CD14-positive monocyte (primary cell): ENCODE results near the gene SLC22A17. TPM values are rescaled to one million over a fixed set of nuclear protein-coding genes. Genes with fewer than 3 reads are reported as not detected.

Experiments used
- DNase-seq, 3 donors: peaks; one replicate each; pipeline ENCODE4 v3.0.0-alpha.2; 2011 to 2022
- H2AFZ ChIP-seq: 2 replicates; pipeline ENCODE4 v1.6.0; 2012; ENCODE audit warnings: mild to moderate bottlenecking, low read depth, low read length, inconsistent platforms; ENCODE audit not compliant: insufficient read depth, poor library complexity, severe bottlenecking
- H3K27ac ChIP-seq, 2 donors: 1 replicate in 1 of 2; 2 replicates in 1 of 2; pipeline ENCODE4 v1.5.1; 2012 to 2013; ENCODE audit warnings: low read length in 2 of 2, control low read depth in 1 of 2, inconsistent platforms in 1 of 2, low read depth in 1 of 2, mild to moderate bottlenecking in 1 of 2
- H3K27me3 ChIP-seq, 2 donors: one replicate each; pipeline versions ENCODE4 v1.6.0 to v1.6.1; 2011 to 2013; ENCODE audit warnings: low read length in 2 of 2; ENCODE audit not compliant: control insufficient read depth in 2 of 2, insufficient read depth in 2 of 2
- H3K36me3 ChIP-seq, 2 donors: replicated peaks in 1 of 2; 1 replicate in 1 of 2; 2 replicates in 1 of 2; pipeline versions ENCODE4 v1.5.1 to v1.6.1; 2012 to 2013; ENCODE audit warnings: low read length in 2 of 2, control low read depth in 1 of 2, inconsistent platforms in 1 of 2, mild to moderate bottlenecking in 1 of 2; ENCODE audit not compliant: insufficient read depth in 2 of 2, control insufficient read depth in 1 of 2
- H3K4me1 ChIP-seq, 2 donors: 1 replicate in 1 of 2; 2 replicates in 1 of 2; pipeline versions ENCODE4 v1.5.1 to v1.6.1; 2012 to 2013; ENCODE audit warnings: low read length in 2 of 2, control low read depth in 1 of 2, inconsistent platforms in 1 of 2, mild to moderate bottlenecking in 1 of 2, moderate library complexity in 1 of 2; ENCODE audit not compliant: insufficient read depth in 2 of 2, control insufficient read depth in 1 of 2
- H3K4me2 ChIP-seq: replicated peaks from 2 replicates; pipeline ENCODE3; 2012; ENCODE audit warnings: low read length, moderate library complexity, mild to moderate bottlenecking; ENCODE audit not compliant: poor library complexity, severe bottlenecking; ENCODE audit errors: extremely low read depth
- H3K4me3 ChIP-seq, 3 experiments: fragments of 200-600 bp in 1 of 3; sonication (generic) in 1 of 3; replicated peaks in 1 of 3; 1 replicate in 2 of 3; 2 replicates in 1 of 3; pipeline ENCODE4 v1.5.1; 2011 to 2013; ENCODE audit warnings: low read length in 3 of 3, mild to moderate bottlenecking in 3 of 3, control low read depth in 2 of 3, low read depth in 2 of 3, inconsistent platforms in 1 of 3, moderate library complexity in 1 of 3
- H3K79me2 ChIP-seq: 2 replicates; pipeline ENCODE4 v1.6.0; 2012; ENCODE audit warnings: mild to moderate bottlenecking, control low read depth, inconsistent platforms, low read length, moderate library complexity; ENCODE audit not compliant: insufficient read depth
- H3K9ac ChIP-seq: 2 replicates; pipeline ENCODE4 v1.6.0; 2017; ENCODE audit warnings: low read length, mild to moderate bottlenecking; ENCODE audit not compliant: insufficient read depth, poor library complexity, severe bottlenecking
- H3K9me3 ChIP-seq, 2 donors: replicated peaks in 1 of 2; 1 replicate in 1 of 2; 2 replicates in 1 of 2; pipeline versions ENCODE4 v1.5.1 to v1.6.1; 2012 to 2013; ENCODE audit warnings: low read length in 2 of 2, control low read depth in 1 of 2; ENCODE audit not compliant: control insufficient read depth in 1 of 2, insufficient read depth in 1 of 2
- H4K20me1 ChIP-seq: 2 replicates; pipeline ENCODE4 v1.6.0; 2012; ENCODE audit warnings: mild to moderate bottlenecking, low read length, control low read depth, moderate library complexity; ENCODE audit not compliant: insufficient read depth
- H3K27ac Mint-ChIP-seq, 7 donors: one replicate each; pipeline ENCODE4 v1.8.0; 2020; ENCODE audit warnings: mild to moderate bottlenecking in 7 of 7, mixed read lengths in 7 of 7, moderate library complexity in 6 of 7, inconsistent platforms in 2 of 7
- H3K27me3 Mint-ChIP-seq, 3 donors: one replicate each; pipeline ENCODE4 v1.8.0; 2021 to 2022; ENCODE audit warnings: low read depth in 3 of 3, mild to moderate bottlenecking in 3 of 3, mixed read lengths in 3 of 3, moderate library complexity in 3 of 3, inconsistent platforms in 1 of 3
- H3K36me3 Mint-ChIP-seq, 2 donors: one replicate each; pipeline ENCODE4 v1.8.0; 2020; ENCODE audit warnings: mixed read lengths in 2 of 2, inconsistent platforms in 1 of 2, mild to moderate bottlenecking in 1 of 2
- H3K4me1 Mint-ChIP-seq: one replicate; pipeline ENCODE4 v1.8.0; 2020; ENCODE audit warnings: mild to moderate bottlenecking, mixed read lengths
- H3K4me3 Mint-ChIP-seq, 2 donors: one replicate each; pipeline ENCODE4 v1.8.0; 2020; ENCODE audit warnings: mild to moderate bottlenecking in 2 of 2, mixed read lengths in 2 of 2, moderate library complexity in 1 of 2
- H3K9me3 Mint-ChIP-seq, 7 donors: one replicate each; pipeline ENCODE4 v1.8.0; 2020 to 2022; ENCODE audit warnings: mixed read lengths in 7 of 7, mild to moderate bottlenecking in 6 of 7, moderate library complexity in 6 of 7, inconsistent platforms in 2 of 7
- CTCF ChIP-seq: fragments of 200-600 bp; IDR thresholded peaks from one replicate; pipeline ENCODE4 v1.8.0; 2022; ENCODE audit warnings: antibody characterized with exemption, mild to moderate bottlenecking
- WGBS: methylation state at CpG from one replicate; pipeline ENCODE4 v1.1.5; 2013; ENCODE audit warnings: missing lambda C conversion rate; ENCODE audit not compliant: insufficient coverage; 5-methylcytosine and 5-hydroxymethylcytosine counted together
- intact Hi-C, 2 donors: fragments of 100-400 bp; cut with micrococcal nuclease; formaldehyde crosslinking; loops; one replicate each; pipeline versions ENCODE4 v1.15.0 to v1.15.1; 2023
- polyA plus RNA-seq, 3 donors: library from polyadenylated mRNA; depleted of rRNA in 1 of 3; unstranded in 2 of 3; stranded (reverse) in 1 of 3; fragments of 300-500 nt in 2 of 3; fragments of >200 nt in 1 of 3; fragmentation: Illumina TruSeq in 2 of 3; gene quantifications; 1 replicate in 2 of 3; 2 replicates in 1 of 3; pipeline ENCODE4 v1.2.3, GENCODE V29; 2012 to 2021

The SLC22A17 gene
- polyA plus RNA-seq, 3 donors = not detected

GRCh38 chr14:23399591-23399990, 46.9 kb upstream of the SLC22A17 start:
- Histone ChIP-seq H3K9me3 (no peaks in the 10 kb centered on the region), H3K79me2 (no peaks in the 10 kb centered on the region), H3K4me1 (peaks cover 5 to 7% of the 10 kb centered on the region in 2 donors), H3K4me2 (no peak overlapping the region), H3K9ac (no peak overlapping the region), H2AFZ (no peak overlapping the region), H3K36me3 (no peaks in the 10 kb centered on the region), H4K20me1 (no peaks in the 10 kb centered on the region), H3K27ac (no peak overlapping the region), H3K27me3 (no peaks in the 10 kb centered on the region), H3K4me3 (no peak overlapping the region)
- no peak overlapping the region for H3K27ac Mint-ChIP-seq
- intact Hi-C loops = no loop called here
- H3K9me3 Mint-ChIP-seq = no peaks in the 10 kb centered on the region
- H3K27me3 Mint-ChIP-seq = peaks cover 0 to 7% (median 4%) of the 10 kb centered on the region in 3 donors
- peak overlapping the region in 1 of 2 donors; percentile 32 for H3K4me3 Mint-ChIP-seq
- DNase-seq = no peak
- peaks cover 19% of the 10 kb centered on the region for H3K4me1 Mint-ChIP-seq
- 95% methylated on average over 2 of the region's 6 CpGs for WGBS
- no peaks in the 10 kb centered on the region for H3K36me3 Mint-ChIP-seq
- no peak for TF ChIP-seq CTCF

GRCh38 chr14:23399136-23399535, 46.4 kb upstream of the SLC22A17 start:
- Mint-ChIP-seq H3K36me3 (no peaks in the 10 kb centered on the region), H3K4me1 (peaks cover 19% of the 10 kb centered on the region), H3K27ac (no peak overlapping the region), H3K9me3 (no peaks in the 10 kb centered on the region), H3K27me3 (peaks cover 0 to 5% (median 4%) of the 10 kb centered on the region in 3 donors), H3K4me3 (no peak overlapping the region)
- no peak for TF ChIP-seq CTCF
- Histone ChIP-seq H3K4me1 (peaks cover 5 to 7% of the 10 kb centered on the region in 2 donors), H3K9me3 (no peaks in the 10 kb centered on the region), H3K36me3 (no peaks in the 10 kb centered on the region), H3K9ac (no peak overlapping the region), H4K20me1 (no peaks in the 10 kb centered on the region), H2AFZ (no peak overlapping the region), H3K27ac (no peak overlapping the region), H3K4me2 (no peak overlapping the region), H3K4me3 (no peak overlapping the region), H3K27me3 (no peaks in the 10 kb centered on the region), H3K79me2 (no peaks in the 10 kb centered on the region)
- WGBS = 83% methylated on average over 2 of the region's 3 CpGs
- intact Hi-C loops = no loop called here
- no peak for DNase-seq
